Sigmoid colon (tissue), 7 donors: ENCODE results near the gene IMMP2L. TPM values are rescaled to one million over a fixed set of nuclear protein-coding genes. Genes with fewer than 3 reads are reported as not detected.

ENCODE experiments used
- DNase-seq: peaks from one replicate; pipeline ENCODE4 v3.0.0-alpha.2; 2019
- H3K27ac ChIP-seq, 4 donors: fragments of 200-600 bp; sonication (generic); one replicate each; pipeline ENCODE4 v1.5.1; 2016 to 2019; ENCODE audit warnings: mild to moderate bottlenecking in 1 of 4
- H3K27me3 ChIP-seq, 3 donors: fragments of 200-600 bp; sonication (generic); one replicate each; pipeline ENCODE4 v1.5.1; 2019; ENCODE audit warnings: mild to moderate bottlenecking in 1 of 3
- H3K36me3 ChIP-seq, 4 donors: fragments of 200-600 bp; sonication (generic); one replicate each; pipeline ENCODE4 v1.5.1; 2016 to 2019
- H3K4me1 ChIP-seq, 4 donors: fragments of 200-600 bp; sonication (generic); one replicate each; pipeline ENCODE4 v1.5.1; 2017 to 2019
- H3K4me3 ChIP-seq, 4 donors: fragments of 200-600 bp; sonication (generic); one replicate each; pipeline ENCODE4 v1.5.1; 2017 to 2019; ENCODE audit warnings: mild to moderate bottlenecking in 2 of 4, moderate library complexity in 1 of 4
- H3K9me3 ChIP-seq, 4 donors: fragments of 200-600 bp in 3 of 4; sonication (generic) in 3 of 4; one replicate each; pipeline versions ENCODE4 v1.5.1 to v1.6.1; 2013 to 2019
- CTCF ChIP-seq, 4 experiments: fragments of 450-650 bp in 3 of 4; fragments of 200-600 bp in 1 of 4; IDR thresholded peaks; one replicate each; pipeline ENCODE4 v1.5.1; 2016 to 2019; ENCODE audit warnings: antibody characterized with exemption in 4 of 4, mild to moderate bottlenecking in 3 of 4, moderate library complexity in 2 of 4
- EP300 ChIP-seq, 4 donors: sonication (generic); formaldehyde crosslinking; IDR thresholded peaks; one replicate each; pipeline ENCODE4 v1.6.1; 2017; ENCODE audit warnings: antibody characterized with exemption in 4 of 4
- POLR2A ChIP-seq, 2 donors: fragments of 450-650 bp; IDR thresholded peaks; one replicate each; pipeline ENCODE4 v1.6.1; 2016; ENCODE audit warnings: antibody characterized with exemption in 2 of 2, mild to moderate bottlenecking in 2 of 2, moderate library complexity in 2 of 2
- POLR2AphosphoS5 ChIP-seq, 4 donors: sonication (generic); formaldehyde crosslinking; IDR thresholded peaks; one replicate each; pipeline ENCODE4 v1.6.1; 2017; ENCODE audit warnings: antibody characterized with exemption in 4 of 4
- WGBS, 2 donors: extraction: QIAGEN DNeasy Blood & Tissue Kit; methylation state at CpG; one replicate each; pipeline ENCODE4 v1.1.7; 2013; 5-methylcytosine and 5-hydroxymethylcytosine counted together
- intact Hi-C: fragments of 100-400 bp; cut with DNase I; formaldehyde crosslinking; loops from one replicate; pipeline ENCODE4 v1.15.1; 2023
- polyA plus RNA-seq, 3 donors: library from polyadenylated mRNA; stranded (reverse); fragments of 200-250 nt; gene quantifications; one replicate each; pipeline ENCODE4 v1.2.3, GENCODE V29; 2013
- total RNA-seq, 4 donors: library from RNA; depleted of rRNA; stranded (reverse); fragments of >200 nt; gene quantifications; one replicate each; pipeline ENCODE4 v1.1.0, GENCODE V29; 2016
- donor health status: healthy with polysubstance abuse.
- donor health status: Bipolar disorder and iron deficiency.
- donor health status: healthy.

IMMP2L gene
- total and polyA plus RNA-seq, 7 donors: 2.5 to 57.9 (median 18.5) TPM

GRCh38 chr7:110988890-110989501 is 573.3 kb downstream of the IMMP2L start:
- intact Hi-C loops: no loop called here
- WGBS, 2 donors: 95 to 96% methylated on average over 10 of the region's 10 CpGs
- TF ChIP-seq EP300 (IDR thresholded peaks at IDR 0.05) (no peak), CTCF (IDR thresholded peaks at IDR 0.05) (no peak), POLR2AphosphoS5 (IDR thresholded peaks at IDR 0.05) (no peak), POLR2A (IDR thresholded peaks at IDR 0.05) (no peak)
- Histone ChIP-seq H3K27ac (no peak overlapping the region), H3K4me3 (no peak overlapping the region), H3K4me1 (no peaks in the 10 kb centered on the region), H3K9me3 (no peaks in the 10 kb centered on the region), H3K27me3 (no peaks in the 10 kb centered on the region), H3K36me3 (no peaks in the 10 kb centered on the region)
- DNase-seq: no peak

- TF ChIP-seq POLR2A (IDR thresholded peaks at IDR 0.05) (no peak), EP300 (IDR thresholded peaks at IDR 0.05) (no peak), CTCF (IDR thresholded peaks at IDR 0.05) (no peak), POLR2AphosphoS5 (IDR thresholded peaks at IDR 0.05) (no peak)
- Histone ChIP-seq H3K4me1 (no peaks in the 10 kb centered on the region), H3K27ac (no peak overlapping the region), H3K27me3 (no peaks in the 10 kb centered on the region), H3K4me3 (no peak overlapping the region), H3K36me3 (no peaks in the 10 kb centered on the region), H3K9me3 (no peaks in the 10 kb centered on the region)
- DNase-seq: no peak
- 92 to 94% methylated on average over 2 of the region's 2 CpGs for WGBS, 2 donors
- intact Hi-C loops: no loop called here
These were observed 573.9 kb downstream of the IMMP2L start for GRCh38 chr7:110988348-110988747.

GRCh38 chr7:110987127-110987693 is 575.1 kb downstream of the IMMP2L start:
- H3K4me1 ChIP-seq: no peaks in the 10 kb centered on the region
- H3K4me3 ChIP-seq: no peak overlapping the region
- H3K36me3 ChIP-seq: no peaks in the 10 kb centered on the region
- TF ChIP-seq POLR2AphosphoS5 (IDR thresholded peaks at IDR 0.05) (no peak), EP300 (IDR thresholded peaks at IDR 0.05) (no peak), CTCF (IDR thresholded peaks at IDR 0.05) (no peak), POLR2A (IDR thresholded peaks at IDR 0.05) (no peak)
- H3K9me3 ChIP-seq: no peaks in the 10 kb centered on the region
- intact Hi-C loops: no loop called here
- no peak overlapping the region for H3K27ac ChIP-seq
- WGBS, 2 donors: 97 to 99% methylated on average over 1 of the region's 1 CpG
- no peaks in the 10 kb centered on the region for H3K27me3 ChIP-seq
- no peak for DNase-seq

- no peaks in the 10 kb centered on the region for H3K4me1 ChIP-seq
- 85 to 88% methylated on average over 3 of the region's 3 CpGs for WGBS, 2 donors
- TF ChIP-seq CTCF (IDR thresholded peaks at IDR 0.05) (no peak), EP300 (IDR thresholded peaks at IDR 0.05) (no peak), POLR2AphosphoS5 (IDR thresholded peaks at IDR 0.05) (no peak), POLR2A (IDR thresholded peaks at IDR 0.05) (no peak)
These were observed 578.4 kb downstream of the IMMP2L start for GRCh38 chr7:110983822-110984456.

More at GRCh38 chr7:110983822-110984456, 578.4 kb downstream of the IMMP2L start:
- Histone ChIP-seq H3K27ac (no peak overlapping the region), H3K9me3 (no peaks in the 10 kb centered on the region), H3K36me3 (no peaks in the 10 kb centered on the region), H3K27me3 (no peaks in the 10 kb centered on the region), H3K4me3 (no peak overlapping the region)
- intact Hi-C loops: no loop called here
- DNase-seq: no peak
